ENCODE measurements around the gene C20orf204.
"Not testable (repeated sequence)": the region's sequence is repeated elsewhere in the genome, so short reads cannot be mapped to it uniquely, and the experiment has no call there.

DNA sequence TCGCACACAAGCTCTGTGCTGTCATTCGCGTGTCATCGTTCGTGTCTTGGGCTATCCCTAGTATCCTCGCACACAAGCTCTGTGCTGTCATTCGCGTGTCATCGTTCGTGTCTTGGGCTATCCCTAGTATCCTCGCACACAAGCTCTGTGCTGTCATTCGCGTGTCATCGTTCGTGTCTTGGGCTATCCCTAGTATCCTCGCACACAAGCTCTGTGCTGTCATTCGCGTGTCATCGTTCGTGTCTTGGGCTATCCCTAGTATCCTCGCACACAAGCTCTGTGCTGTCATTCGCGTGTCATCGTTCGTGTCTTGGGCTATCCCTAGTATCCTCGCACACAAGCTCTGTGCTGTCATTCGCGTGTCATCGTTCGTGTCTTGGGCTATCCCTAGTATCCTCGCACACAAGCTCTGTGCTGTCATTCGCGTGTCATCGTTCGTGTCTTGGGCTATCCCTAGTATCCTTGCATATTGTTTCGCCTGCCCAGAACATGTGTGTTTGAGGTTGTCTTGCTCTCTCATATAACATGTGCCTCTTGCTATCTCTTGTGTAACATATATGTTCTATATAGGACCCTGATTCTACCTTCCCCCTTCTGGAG is 51.3 kb downstream of the C20orf204 start:
- TF ChIP-seq KLF5 (IDR thresholded peaks at IDR 0.05; ENCODE audit: partially characterized antibody); USF1 (IDR thresholded peaks at IDR 0.05; ENCODE audit: borderline replicate concordance, extremely low read length, insufficient read depth, low read depth, low read length); SIN3A (IDR thresholded peaks at IDR 0.05; ENCODE audit: low read depth, low read length); SMC3 (IDR thresholded peaks at IDR 0.05; ENCODE audit: borderline replicate concordance, low read length): not testable (repeated sequence)
- TF ChIP-seq, protein P1, sequence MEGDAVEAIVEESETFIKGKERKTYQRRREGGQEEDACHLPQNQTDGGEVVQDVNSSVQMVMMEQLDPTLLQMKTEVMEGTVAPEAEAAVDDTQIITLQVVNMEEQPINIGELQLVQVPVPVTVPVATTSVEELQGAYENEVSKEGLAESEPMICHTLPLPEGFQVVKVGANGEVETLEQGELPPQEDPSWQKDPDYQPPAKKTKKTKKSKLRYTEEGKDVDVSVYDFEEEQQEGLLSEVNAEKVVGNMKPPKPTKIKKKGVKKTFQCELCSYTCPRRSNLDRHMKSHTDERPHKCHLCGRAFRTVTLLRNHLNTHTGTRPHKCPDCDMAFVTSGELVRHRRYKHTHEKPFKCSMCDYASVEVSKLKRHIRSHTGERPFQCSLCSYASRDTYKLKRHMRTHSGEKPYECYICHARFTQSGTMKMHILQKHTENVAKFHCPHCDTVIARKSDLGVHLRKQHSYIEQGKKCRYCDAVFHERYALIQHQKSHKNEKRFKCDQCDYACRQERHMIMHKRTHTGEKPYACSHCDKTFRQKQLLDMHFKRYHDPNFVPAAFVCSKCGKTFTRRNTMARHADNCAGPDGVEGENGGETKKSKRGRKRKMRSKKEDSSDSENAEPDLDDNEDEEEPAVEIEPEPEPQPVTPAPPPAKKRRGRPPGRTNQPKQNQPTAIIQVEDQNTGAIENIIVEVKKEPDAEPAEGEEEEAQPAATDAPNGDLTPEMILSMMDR (IDR thresholded peaks at IDR 0.05 in 2 of 3, conservative IDR thresholded peaks at IDR 0.05 in 1 of 3; ENCODE audit: control insufficient read depth in 2 of 3, extremely low read depth in 1 of 3, insufficient read depth in 1 of 3, low read depth in 3 of 3, low read length in 3 of 3) = not testable (repeated sequence)

Measured in GM12878 (cell line).